Neuronal stem cell (in vitro differentiated cells): Measurements from ENCODE around the gene IFITM10.
A peak's percentile ranks its signal among the peaks of the same experiment; 100 is the strongest.

Experiments
- DNase-seq: peaks from one replicate; pipeline ENCODE4 v3.0.0-alpha.2; 2013; ENCODE audit warnings: low spot score
- H2AFZ ChIP-seq: one replicate; pipeline ENCODE4 v1.6.1; 2013; ENCODE audit warnings: mild to moderate bottlenecking, low read length, inconsistent platforms
- H2AK5ac ChIP-seq: 2 replicates; pipeline ENCODE4 v1.6.1; 2013; ENCODE audit warnings: low read depth, mild to moderate bottlenecking, inconsistent platforms, low read length, moderate library complexity, mixed read lengths
- H2BK120ac ChIP-seq: 2 replicates; pipeline ENCODE4 v1.6.1; 2013; ENCODE audit warnings: low read depth, mild to moderate bottlenecking, inconsistent platforms, low read length, moderate library complexity, mixed read lengths
- H2BK12ac ChIP-seq: one replicate; pipeline ENCODE4 v1.6.1; 2013; ENCODE audit warnings: low read length, inconsistent platforms
- H2BK15ac ChIP-seq: 2 replicates; pipeline ENCODE4 v1.6.1; 2013; ENCODE audit warnings: mild to moderate bottlenecking, low read length, inconsistent platforms, mixed read lengths
- H2BK5ac ChIP-seq: one replicate; pipeline ENCODE4 v1.6.1; 2013; ENCODE audit warnings: inconsistent platforms, mild to moderate bottlenecking, low read length, moderate library complexity
- H3K14ac ChIP-seq: one replicate; pipeline ENCODE4 v1.6.1; 2013; ENCODE audit warnings: low read length, inconsistent platforms
- H3K18ac ChIP-seq: 2 replicates; pipeline ENCODE4 v1.6.1; 2013; ENCODE audit warnings: low read length, inconsistent platforms
- H3K23ac ChIP-seq: 2 replicates; pipeline ENCODE4 v1.6.1; 2013; ENCODE audit warnings: low read depth, mild to moderate bottlenecking, mixed read lengths, low read length, inconsistent platforms; ENCODE audit not compliant: poor library complexity
- H3K27ac ChIP-seq: replicated peaks from 3 replicates; pipeline ENCODE4 v1.5.1; 2013; ENCODE audit warnings: low read length, inconsistent platforms
- H3K27me3 ChIP-seq, 3 experiments: 2 replicates each; pipeline ENCODE4 v1.6.1; 2013; ENCODE audit warnings: low read length in 3 of 3, mild to moderate bottlenecking in 2 of 3, inconsistent platforms in 1 of 3, low read depth in 1 of 3, mixed read lengths in 1 of 3, moderate library complexity in 1 of 3; ENCODE audit not compliant: control insufficient read depth in 3 of 3, insufficient read depth in 3 of 3
- H3K36me3 ChIP-seq, 2 donors: replicated peaks in 1 of 2; 2 replicates each; pipeline ENCODE4 v1.6.1; 2013; ENCODE audit warnings: low read length in 2 of 2; ENCODE audit not compliant: control insufficient read depth in 2 of 2, insufficient read depth in 2 of 2
- H3K4ac ChIP-seq: 2 replicates; pipeline ENCODE4 v1.6.1; 2013; ENCODE audit warnings: inconsistent platforms, mild to moderate bottlenecking, low read length, moderate library complexity
- H3K4me1 ChIP-seq, 2 donors: 1 replicate in 1 of 2; 2 replicates in 1 of 2; pipeline ENCODE4 v1.6.1; 2013; ENCODE audit warnings: low read length in 2 of 2, low read depth in 1 of 2; ENCODE audit not compliant: control insufficient read depth in 2 of 2, insufficient read depth in 1 of 2
- H3K4me2 ChIP-seq: one replicate; pipeline ENCODE4 v1.6.1; 2013; ENCODE audit warnings: mild to moderate bottlenecking, low read length, inconsistent platforms; ENCODE audit not compliant: insufficient read depth, poor library complexity, severe bottlenecking
- H3K4me3 ChIP-seq, 2 donors: 2 replicates each; pipeline ENCODE4 v1.5.1; 2013; ENCODE audit warnings: low read length in 2 of 2, mild to moderate bottlenecking in 2 of 2, inconsistent platforms in 1 of 2, moderate library complexity in 1 of 2
- H3K79me1 ChIP-seq: one replicate; pipeline ENCODE4 v1.6.1; 2013; ENCODE audit warnings: low read depth, mild to moderate bottlenecking, inconsistent platforms, low read length, moderate library complexity
- H3K9ac ChIP-seq: one replicate; pipeline ENCODE4 v1.6.1; 2013; ENCODE audit warnings: mild to moderate bottlenecking, low read depth, low read length, inconsistent platforms; ENCODE audit not compliant: poor library complexity
- H3K9me3 ChIP-seq, 2 donors: replicated peaks in 1 of 2; 2 replicates each; pipeline versions ENCODE3 to v1.6.1; 2013; ENCODE audit warnings: low read length in 2 of 2, mild to moderate bottlenecking in 2 of 2, inconsistent platforms in 1 of 2, low read depth in 1 of 2, mixed read lengths in 1 of 2, moderate library complexity in 1 of 2; ENCODE audit not compliant: control insufficient read depth in 2 of 2, insufficient read depth in 1 of 2
- H4K8ac ChIP-seq: one replicate; pipeline ENCODE4 v1.6.1; 2013; ENCODE audit warnings: low read depth, mild to moderate bottlenecking, inconsistent platforms, low read length, moderate library complexity
- H4K91ac ChIP-seq: one replicate; pipeline ENCODE4 v1.6.1; 2013; ENCODE audit warnings: low read length, low read depth, mild to moderate bottlenecking, inconsistent platforms; ENCODE audit not compliant: poor library complexity
- WGBS, 2 donors: extraction: QIAGEN DNeasy Blood & Tissue Kit; methylation state at CpG; one replicate each; pipeline ENCODE4 v1.1.7; 2013; ENCODE audit warnings: missing lambda C conversion rate in 2 of 2, mixed read lengths in 1 of 2; ENCODE audit not compliant: insufficient read length in 2 of 2, insufficient replicate concordance in 1 of 2; ENCODE audit errors: extremely low coverage in 2 of 2; 5-methylcytosine and 5-hydroxymethylcytosine counted together

The IFITM10 gene

DNA sequence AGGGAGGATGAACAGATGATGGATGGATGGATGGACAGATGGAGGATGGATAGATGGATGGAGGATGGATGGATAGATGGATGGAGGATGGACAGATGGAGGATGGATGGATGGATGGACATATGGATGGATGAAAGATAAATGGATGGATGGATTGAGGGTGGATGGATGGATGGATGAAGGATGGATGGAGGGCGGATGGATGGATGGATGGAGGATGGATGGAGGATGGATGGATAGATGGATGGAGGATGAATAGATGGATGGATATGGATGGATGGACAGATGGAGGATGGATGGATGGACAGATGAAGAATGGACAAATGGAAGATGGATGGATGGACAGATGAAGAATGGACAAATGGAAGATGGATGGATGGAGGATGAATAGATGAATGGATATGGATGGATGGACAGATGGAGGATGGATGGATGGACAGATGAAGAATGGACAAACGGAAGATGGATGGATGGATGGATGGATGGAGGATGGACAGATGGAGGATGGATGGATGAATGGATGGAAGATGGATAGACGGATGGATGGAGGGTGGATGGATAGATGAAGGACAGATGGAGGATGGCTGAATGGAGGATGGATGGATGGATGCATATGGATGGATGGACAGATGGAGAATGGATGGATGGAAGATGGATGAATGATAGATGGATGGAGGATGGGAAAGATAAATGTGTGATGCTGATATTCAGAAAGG lies 7.4 kb downstream of the IFITM10 start:
- 100% methylated on average over 1 to 2 of the region's 3 CpGs for WGBS, 2 donors
- H3K79me1 ChIP-seq = no peaks in the 10 kb centered on the region
- no peak overlapping the region for H2BK120ac ChIP-seq
- H2AK5ac ChIP-seq = no peak overlapping the region
- no peak overlapping the region for H2BK5ac ChIP-seq
- H2BK12ac ChIP-seq = no peak overlapping the region
- peaks cover 0 to 2% of the 10 kb centered on the region in 2 donors for H3K4me1 ChIP-seq
- H3K27ac ChIP-seq = no peak overlapping the region
- no peak overlapping the region for H3K18ac ChIP-seq
- H3K36me3 ChIP-seq = peaks cover 0 to 3% of the 10 kb centered on the region in 2 donors
- no peak overlapping the region for H3K4me2 ChIP-seq
- H3K9me3 ChIP-seq = peaks cover 0 to 8% of the 10 kb centered on the region in 2 donors
- H3K14ac ChIP-seq = no peak overlapping the region
- no peak for DNase-seq
- H3K23ac ChIP-seq = no peak overlapping the region
- no peak overlapping the region for H2AFZ ChIP-seq
- H4K8ac ChIP-seq = no peak overlapping the region
- H3K4me3 ChIP-seq = no peak overlapping the region
- no peak overlapping the region for H4K91ac ChIP-seq
- no peak overlapping the region for H3K4ac ChIP-seq
- no peak overlapping the region for H2BK15ac ChIP-seq
- H3K27me3 ChIP-seq = peaks cover 0 to 23% (median 13%) of the 10 kb centered on the region in 3 experiments
- peak overlapping the region; percentile 55 for H3K9ac ChIP-seq

DNA sequence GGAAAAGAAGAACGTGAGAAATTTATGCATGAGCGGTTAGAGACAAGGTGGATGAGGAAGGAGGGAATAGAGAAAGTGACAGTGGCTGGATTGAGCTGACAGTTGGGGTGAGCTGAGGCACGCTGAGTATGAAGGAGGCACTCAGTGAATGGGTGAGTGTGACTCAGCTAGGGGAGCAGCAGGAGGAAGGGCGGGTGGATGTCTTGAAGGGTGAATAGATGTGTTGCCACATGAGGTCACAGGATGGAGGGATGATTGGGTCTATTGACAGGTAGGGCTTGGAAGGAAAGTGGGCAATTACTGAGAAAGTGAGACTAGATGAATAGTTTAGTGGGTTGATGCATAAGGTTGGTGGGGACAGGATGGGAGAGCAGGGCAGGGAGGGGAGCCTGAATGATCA lies 8.0 kb downstream of the IFITM10 start:
- Histone ChIP-seq H3K4me1 (peaks cover 0 to 2% of the 10 kb centered on the region in 2 donors), H3K9ac (no peak overlapping the region), H3K9me3 (peaks cover 0 to 9% of the 10 kb centered on the region in 2 donors), H2AK5ac (no peak overlapping the region), H4K8ac (no peak overlapping the region), H3K4ac (no peak overlapping the region), H2BK12ac (no peak overlapping the region), H2AFZ (no peak overlapping the region), H2BK15ac (no peak overlapping the region), H3K27me3 (peaks cover 0 to 17% (median 6%) of the 10 kb centered on the region in 3 experiments), H2BK120ac (no peak overlapping the region), H4K91ac (no peak overlapping the region), H2BK5ac (no peak overlapping the region), H3K27ac (no peak overlapping the region), H3K79me1 (no peaks in the 10 kb centered on the region), H3K14ac (no peak overlapping the region), H3K23ac (no peak overlapping the region), H3K4me2 (no peak overlapping the region), H3K36me3 (peaks cover 0 to 3% of the 10 kb centered on the region in 2 donors), H3K4me3 (no peak overlapping the region), H3K18ac (no peak overlapping the region)
- DNase-seq = no peak
- 100% methylated on average over 1 of the region's 4 CpGs; no CpG with 5 or more reads in 1 of the 2 donors for WGBS, 2 donors

DNA sequence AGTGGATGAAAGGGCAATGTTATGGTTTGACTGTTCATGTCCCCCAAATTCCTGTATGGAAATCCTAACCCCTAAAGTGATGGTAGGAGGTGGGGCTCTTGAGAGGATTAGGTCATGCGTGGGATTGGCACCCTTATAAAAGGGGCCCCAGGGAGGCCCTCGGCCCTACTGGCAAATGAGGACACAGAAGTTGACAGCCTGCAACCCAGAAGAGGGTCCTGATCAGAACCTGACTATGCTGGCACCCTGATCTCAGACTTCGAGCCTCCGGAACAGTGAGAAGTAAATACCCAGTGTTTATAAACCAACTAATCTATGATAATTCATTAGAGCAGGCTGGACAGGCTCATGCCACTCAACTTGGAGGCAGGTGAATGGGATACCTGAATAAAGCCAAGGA lies 8.7 kb downstream of the IFITM10 start:
- Histone ChIP-seq H2BK5ac (no peak overlapping the region), H3K9me3 (peaks cover 0 to 11% of the 10 kb centered on the region in 2 donors), H2BK15ac (no peak overlapping the region), H2BK120ac (no peak overlapping the region), H3K27ac (no peak overlapping the region), H3K36me3 (peaks cover 0 to 3% of the 10 kb centered on the region in 2 donors), H3K79me1 (no peaks in the 10 kb centered on the region), H2AFZ (no peak overlapping the region), H3K23ac (no peak overlapping the region), H3K14ac (no peak overlapping the region), H2AK5ac (no peak overlapping the region), H3K4me2 (no peak overlapping the region), H2BK12ac (no peak overlapping the region), H3K4me1 (peaks cover 0 to 2% of the 10 kb centered on the region in 2 donors), H4K91ac (no peak overlapping the region), H3K4me3 (no peak overlapping the region), H4K8ac (no peak overlapping the region), H3K9ac (no peak overlapping the region), H3K4ac (no peak overlapping the region), H3K18ac (no peak overlapping the region), H3K27me3 (peaks cover 0 to 14% (median 2%) of the 10 kb centered on the region in 3 experiments)
- WGBS, 2 donors = no CpG with 5 or more reads among the region's 4 CpGs
- DNase-seq = no peak

DNA sequence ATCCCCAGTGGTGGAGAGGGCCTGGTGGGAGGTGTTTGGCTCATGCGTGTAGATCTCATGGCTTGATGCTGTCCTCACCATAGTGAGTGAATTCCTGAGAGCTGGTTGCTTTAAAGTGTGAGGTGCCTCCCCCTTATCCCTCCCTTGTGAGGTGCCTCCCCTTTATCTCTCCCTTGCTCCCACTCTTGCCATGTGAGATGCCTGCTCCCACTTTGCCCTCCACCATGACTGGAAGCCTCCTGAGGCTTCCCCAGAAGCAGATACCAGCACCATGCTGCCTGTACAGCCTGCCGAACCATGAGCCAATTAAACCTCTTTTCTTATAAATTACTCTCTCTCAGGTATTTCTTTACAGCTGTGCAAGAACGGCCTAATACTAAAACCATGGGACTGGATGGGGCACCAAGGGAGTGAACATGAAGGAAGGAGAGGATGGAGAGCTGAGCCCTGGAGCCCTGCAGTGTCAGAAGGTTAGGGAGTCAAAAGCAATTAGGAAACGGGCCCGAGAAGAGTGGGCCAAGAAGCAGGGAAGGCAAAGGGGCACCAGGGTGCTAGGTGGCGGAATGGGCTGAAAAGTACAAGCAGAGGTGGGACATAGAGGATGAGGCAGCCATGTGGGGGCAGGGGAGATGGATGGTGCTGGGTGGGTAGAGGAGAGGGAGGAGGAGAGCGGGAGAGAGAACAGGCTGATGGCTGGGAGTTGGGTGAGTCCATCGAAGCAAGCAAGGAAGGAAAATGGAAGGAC lies 9.4 kb downstream of the IFITM10 start:
- H3K9me3 ChIP-seq = peaks cover 0 to 13% of the 10 kb centered on the region in 2 donors
- no peak overlapping the region for H3K27ac ChIP-seq
- H2BK120ac ChIP-seq = no peak overlapping the region
- DNase-seq = no peak
- no peak overlapping the region for H3K23ac ChIP-seq
- H4K8ac ChIP-seq = no peak overlapping the region
- no CpG with 5 or more reads among the region's 8 CpGs for WGBS, 2 donors
- H2BK15ac ChIP-seq = no peak overlapping the region
- H2BK5ac ChIP-seq = no peak overlapping the region
- H2AFZ ChIP-seq = no peak overlapping the region
- no peak overlapping the region for H2BK12ac ChIP-seq
- no peak overlapping the region for H3K4me2 ChIP-seq
- no peak overlapping the region for H3K4ac ChIP-seq
- H3K27me3 ChIP-seq = peaks cover 0 to 14% (median 0%) of the 10 kb centered on the region in 3 experiments
- H3K9ac ChIP-seq = no peak overlapping the region
- peaks cover 0 to 2% of the 10 kb centered on the region in 2 donors for H3K4me1 ChIP-seq
- peaks cover 0 to 2% of the 10 kb centered on the region in 2 donors for H3K36me3 ChIP-seq
- no peak overlapping the region for H4K91ac ChIP-seq
- no peak overlapping the region for H2AK5ac ChIP-seq
- no peaks in the 10 kb centered on the region for H3K79me1 ChIP-seq
- H3K14ac ChIP-seq = no peak overlapping the region
- H3K18ac ChIP-seq = peak overlapping the region; percentile 32
- H3K4me3 ChIP-seq = no peak overlapping the region
